ENCODE data around the gene SARDH.
"Not testable (repeated sequence)": the region's sequence is repeated elsewhere in the genome, so short reads cannot be mapped to it uniquely, and the experiment has no call there.

Gene SARDH

GRCh38 chr9:133775291-133775690, 37.1 kb upstream of the SARDH start:
- DNase-seq, result no peak

GRCh38 chr9:133774799-133775198, 36.6 kb upstream of the SARDH start:
- no peak for DNase-seq

GRCh38 chr9:133773889-133774655, 35.9 kb upstream of the SARDH start:
- no peak for DNase-seq

- DNase-seq, result no peak
Observed at GRCh38 chr9:133772581-133772980, 34.4 kb upstream of the SARDH start.

GRCh38 chr9:133771486-133772482, 33.6 kb upstream of the SARDH start:
- DNase-seq, result no peak

GRCh38 chr9:133770076-133770777, 32.1 kb upstream of the SARDH start:
- DNase-seq, result no peak

GRCh38 chr9:133769511-133770075, 31.4 kb upstream of the SARDH start:
- no peak for DNase-seq

GRCh38 chr9:133768859-133769510, 30.8 kb upstream of the SARDH start:
- no peak for DNase-seq

- no peak for DNase-seq
Observed at GRCh38 chr9:133768371-133768858, 30.3 kb upstream of the SARDH start.

- DNase-seq, result no peak
Observed at GRCh38 chr9:133767625-133768024, 29.5 kb upstream of the SARDH start.

- DNase-seq, result no peak
Observed at GRCh38 chr9:133767008-133767407, 28.9 kb upstream of the SARDH start.

GRCh38 chr9:133766234-133766633, 28.1 kb upstream of the SARDH start:
- DNase-seq, result not testable (repeated sequence)

- no peak for DNase-seq
Observed at GRCh38 chr9:133763272-133764183, 25.4 kb upstream of the SARDH start.

- no peak for DNase-seq
Observed at GRCh38 chr9:133762488-133763271, 24.5 kb upstream of the SARDH start.

GRCh38 chr9:133761641-133762248, 23.6 kb upstream of the SARDH start:
- no peak for DNase-seq

- DNase-seq, result no peak
Observed at GRCh38 chr9:133760713-133761290, 22.6 kb upstream of the SARDH start.

GRCh38 chr9:133759946-133760345, 21.8 kb upstream of the SARDH start:
- no peak for DNase-seq

- no peak for DNase-seq
Observed at GRCh38 chr9:133759146-133759900, 21.2 kb upstream of the SARDH start.

- DNase-seq, result no peak
Observed at GRCh38 chr9:133758228-133758627, 20.1 kb upstream of the SARDH start.

Data from NCI-H2081 (cell line).